Fibroblast of skin of back (primary cell): ENCODE data around the gene CISD3.

Experiments used
- DNase-seq: peaks from one replicate; pipeline ENCODE4 v3.0.0-alpha.2; 2013

The CISD3 gene

DNA sequence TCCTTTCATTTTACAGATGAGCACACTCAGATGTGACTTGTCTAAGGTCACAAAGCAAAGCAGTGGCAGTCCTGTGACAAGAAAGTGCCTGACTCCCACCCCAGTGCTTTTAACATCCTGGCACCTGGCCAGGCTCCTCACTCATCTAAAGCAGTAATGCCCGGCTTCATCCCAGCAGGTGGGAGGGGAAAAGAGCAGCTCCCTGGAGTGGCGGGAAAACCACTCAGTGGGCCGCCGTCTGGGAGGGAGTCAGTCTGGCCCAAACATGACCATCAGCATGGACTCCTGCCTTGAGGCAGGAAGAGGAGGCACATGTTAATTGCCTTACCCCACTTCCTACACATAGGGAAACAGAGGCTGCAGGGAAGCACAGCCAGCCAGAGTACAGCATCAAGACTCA is 15.4 kb downstream of the CISD3 start:
- DNase-seq, result no peak

DNA sequence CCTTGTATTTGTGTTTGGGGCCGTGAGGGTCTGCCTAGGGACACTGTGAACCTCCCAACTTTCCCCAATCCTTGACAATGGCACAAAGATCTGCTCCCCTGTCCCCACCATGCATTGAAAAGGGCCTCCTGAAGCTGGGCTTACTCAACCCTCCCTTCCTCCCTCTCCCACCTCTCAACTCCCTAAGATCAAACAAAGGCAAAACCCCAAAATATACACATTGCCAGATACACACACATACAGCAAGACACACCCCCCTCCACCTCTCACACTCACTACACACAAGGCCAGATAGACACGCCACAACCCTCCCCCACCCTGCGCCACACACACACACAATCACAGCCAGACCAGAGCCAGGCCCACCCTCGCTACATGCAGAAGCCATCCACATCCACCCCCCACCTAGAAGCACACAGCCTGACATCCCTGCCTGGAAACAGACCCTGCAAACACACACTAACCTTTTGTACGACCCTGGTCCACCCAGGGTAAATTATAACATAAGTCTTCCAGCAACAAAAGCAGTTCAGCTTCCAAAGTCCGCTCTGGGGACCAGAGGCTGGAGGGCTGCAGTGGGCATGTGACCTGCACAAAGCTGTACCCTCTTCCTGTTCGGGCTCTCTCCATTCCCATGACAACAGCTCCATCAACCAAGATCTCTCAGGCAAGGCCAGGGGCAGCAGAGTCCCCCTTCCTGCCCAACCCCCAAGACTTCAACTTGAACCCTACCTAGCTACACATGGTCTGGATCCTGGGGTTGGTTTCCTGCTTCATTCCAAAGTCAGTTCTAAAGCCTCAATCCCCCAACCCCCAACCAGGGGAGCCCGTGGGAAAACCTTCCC is 16.1 kb downstream of the CISD3 start:
- DNase-seq, result no peak

DNA sequence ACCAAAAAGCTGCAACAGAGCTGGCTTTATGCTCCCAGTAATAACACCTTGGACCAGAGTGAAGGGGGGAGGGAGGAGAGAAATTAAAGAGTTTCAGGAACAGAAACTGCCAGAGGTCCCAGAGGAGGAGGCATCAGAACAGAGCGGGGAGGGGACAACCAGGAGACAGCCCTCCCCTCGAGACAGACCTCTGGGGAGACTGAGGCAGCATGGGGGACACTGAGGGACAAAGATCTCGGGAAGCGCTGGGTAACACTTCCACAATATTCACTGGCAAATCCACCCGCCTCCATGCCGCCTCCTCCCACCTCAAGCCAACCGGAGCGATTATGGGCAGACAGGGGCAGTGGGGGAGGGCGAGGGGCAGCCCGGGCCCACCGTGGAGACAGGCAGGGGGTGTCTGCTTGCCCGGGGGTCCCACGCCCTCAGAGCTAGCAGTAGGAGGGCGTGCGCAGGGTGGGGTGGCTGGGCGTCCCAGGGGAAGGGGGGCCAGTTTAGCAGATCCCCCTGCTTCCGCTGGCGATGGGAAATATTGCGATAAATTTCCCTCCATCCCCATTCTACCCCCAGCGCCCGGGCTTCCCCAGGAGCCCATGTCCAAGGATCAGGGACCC is 16.8 kb downstream of the CISD3 start:
- no peak for DNase-seq

DNA sequence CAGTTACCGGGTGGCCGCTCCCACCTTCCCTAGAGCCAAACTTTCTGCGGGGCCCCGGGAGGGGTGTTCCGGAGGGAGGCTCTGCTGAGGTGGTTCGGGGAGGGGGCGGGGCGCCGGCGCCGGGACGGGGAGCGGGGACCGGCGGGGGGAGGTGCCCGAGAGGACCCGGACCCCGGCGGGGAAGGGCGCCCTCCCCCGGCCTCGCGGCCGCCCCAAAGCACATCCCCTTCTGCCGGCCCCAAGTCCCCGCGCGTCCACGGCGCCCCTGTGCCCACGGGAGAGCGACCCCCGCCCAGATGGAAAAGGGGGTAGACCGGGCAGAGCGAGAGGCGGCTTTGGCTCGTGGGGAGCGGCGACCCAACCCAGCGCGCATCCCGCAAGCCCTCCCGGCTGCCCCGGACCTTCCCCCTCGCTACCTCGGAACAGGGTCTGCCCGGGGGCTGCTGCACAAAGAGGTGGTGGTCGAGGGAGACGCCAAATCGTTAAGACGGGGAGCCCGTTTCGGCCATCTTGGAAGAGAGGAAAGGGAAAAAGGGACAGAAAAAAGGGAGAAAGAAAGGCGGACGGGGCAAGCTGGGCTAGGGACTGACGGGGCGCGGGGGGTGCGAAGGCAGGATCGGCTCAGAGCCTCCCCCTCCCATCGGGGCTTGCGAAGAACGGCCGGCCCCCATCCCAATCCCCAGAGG is 17.5 kb downstream of the CISD3 start:
- no peak for DNase-seq

GRCh38 chr17:38748149-38748891 is 18.2 kb downstream of the CISD3 start, which contains the start of gene PCGF2:
Gene PCGF2 (minus strand): TSS chr17:38748336. CDS start chr17:38740402, 7,934 bp downstream.
- DNase-seq, result peak; percentile 94

DNA sequence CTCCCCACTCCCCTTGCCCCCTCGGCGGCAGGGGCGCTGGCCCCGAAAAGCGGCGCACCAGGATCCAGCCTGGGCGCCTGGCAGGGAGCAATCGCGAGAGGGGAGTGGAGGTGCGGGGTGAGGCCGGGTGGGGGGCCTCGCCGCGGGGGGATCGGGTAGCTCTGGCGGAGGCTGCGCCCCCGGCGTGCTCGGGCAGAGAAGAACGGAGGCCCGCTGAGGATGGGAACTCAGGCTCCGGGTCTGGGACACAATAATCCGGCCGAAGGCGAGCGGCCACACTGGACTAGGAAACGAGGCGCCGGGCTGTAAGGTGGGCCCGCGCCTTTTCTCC is 18.7 kb downstream of the CISD3 start:
- DNase-seq, result no peak

DNA sequence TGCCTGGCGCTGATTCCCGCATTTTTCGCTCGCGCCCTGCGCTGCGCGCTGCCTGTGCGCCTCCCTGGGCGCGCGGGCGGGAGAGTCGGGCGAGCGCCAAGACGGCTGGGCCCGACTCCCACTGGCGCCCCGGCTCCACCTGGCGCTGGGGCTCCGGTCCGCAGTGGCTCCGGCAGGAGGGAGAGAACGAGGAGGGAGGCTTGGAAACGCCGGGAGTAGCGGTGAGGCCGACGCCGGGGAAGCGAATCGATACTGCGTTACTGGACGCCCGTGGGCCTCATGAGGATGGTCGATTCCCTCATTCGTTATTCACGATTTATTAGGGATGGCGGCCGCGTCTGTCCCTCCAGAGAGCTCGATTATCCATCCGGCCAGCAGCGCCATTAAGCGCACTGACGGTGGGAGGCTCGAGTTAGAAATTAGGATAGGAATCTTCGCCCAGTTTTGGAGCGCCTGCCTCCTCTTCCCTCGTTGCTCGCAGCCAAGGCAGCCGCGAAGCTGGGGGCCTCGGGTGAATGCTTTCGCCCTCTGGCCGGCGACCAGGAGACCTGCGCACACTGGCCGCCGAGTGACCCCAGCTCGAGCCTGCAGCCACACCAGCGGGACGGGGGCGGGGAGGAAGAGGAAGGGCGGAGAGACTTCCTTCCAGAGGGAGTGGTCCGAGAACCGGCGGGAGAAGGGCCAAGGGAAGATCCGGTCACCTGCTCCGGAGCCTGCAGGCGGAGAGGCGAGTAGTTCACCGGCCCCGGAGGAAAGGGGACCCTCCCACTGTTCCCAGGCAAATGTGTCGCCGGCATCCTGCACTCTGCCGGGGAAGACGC is 19.3 kb downstream of the CISD3 start:
- peak; percentile 47 for DNase-seq

DNA sequence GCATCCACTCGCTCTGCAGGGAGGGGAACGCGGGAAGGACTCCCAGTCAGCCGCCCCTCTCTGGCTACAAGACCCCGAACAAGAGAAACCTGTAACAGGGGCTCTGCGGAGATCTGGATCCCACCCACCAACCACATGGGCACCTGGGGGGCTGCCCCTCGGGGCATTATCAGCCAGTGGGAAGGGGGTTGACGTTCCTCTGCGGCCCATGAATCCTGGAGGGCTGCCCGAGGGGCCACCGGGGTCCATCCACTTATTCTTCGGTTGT is 19.8 kb downstream of the CISD3 start:
- DNase-seq, result no peak

DNA sequence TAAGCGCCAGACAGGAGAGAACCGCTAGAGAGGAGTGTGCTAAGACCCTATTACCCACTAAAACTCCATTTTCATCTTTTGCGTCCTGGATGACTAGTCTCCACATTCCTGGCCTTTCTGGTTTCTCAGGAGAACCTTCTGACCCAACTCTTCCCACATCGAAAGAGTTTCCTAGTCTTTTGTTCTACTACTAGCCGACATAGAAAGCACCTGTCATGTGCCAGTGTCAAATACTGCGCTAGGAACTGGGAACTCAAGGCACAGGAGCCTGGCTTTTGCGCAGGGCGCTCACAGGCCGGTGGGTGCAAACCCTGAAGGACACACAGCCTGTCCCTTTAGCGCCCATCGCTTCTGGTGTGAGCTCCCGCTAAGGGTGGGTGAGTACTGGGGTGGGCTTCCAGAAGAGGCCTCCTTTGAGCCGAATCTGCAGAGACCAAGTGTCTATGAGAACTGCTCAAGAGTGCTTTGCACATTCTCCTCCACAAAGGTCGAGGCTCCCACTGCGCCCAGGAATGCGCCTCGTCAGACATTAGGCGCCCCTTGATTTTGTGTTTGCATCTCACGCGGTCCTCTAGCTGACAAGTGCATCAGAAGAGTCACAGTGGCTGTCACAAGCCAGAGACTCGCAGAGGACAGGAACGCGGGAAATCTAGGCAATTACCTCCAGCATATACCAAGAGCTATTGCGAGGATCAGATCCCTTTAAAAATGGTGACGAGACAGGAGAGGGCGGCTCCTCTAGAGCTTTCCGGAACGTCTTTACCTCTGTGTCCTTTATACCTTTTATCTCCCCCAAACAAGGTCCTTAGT is 20.4 kb downstream of the CISD3 start:
- DNase-seq, result no peak

- peak; percentile 32 for DNase-seq
Observed at GRCh38 chr17:38751144-38751807, 21.1 kb downstream of the CISD3 start.

- peak; percentile 86 for DNase-seq
Observed at GRCh38 chr17:38751808-38752307, 21.7 kb downstream of the CISD3 start.

DNA sequence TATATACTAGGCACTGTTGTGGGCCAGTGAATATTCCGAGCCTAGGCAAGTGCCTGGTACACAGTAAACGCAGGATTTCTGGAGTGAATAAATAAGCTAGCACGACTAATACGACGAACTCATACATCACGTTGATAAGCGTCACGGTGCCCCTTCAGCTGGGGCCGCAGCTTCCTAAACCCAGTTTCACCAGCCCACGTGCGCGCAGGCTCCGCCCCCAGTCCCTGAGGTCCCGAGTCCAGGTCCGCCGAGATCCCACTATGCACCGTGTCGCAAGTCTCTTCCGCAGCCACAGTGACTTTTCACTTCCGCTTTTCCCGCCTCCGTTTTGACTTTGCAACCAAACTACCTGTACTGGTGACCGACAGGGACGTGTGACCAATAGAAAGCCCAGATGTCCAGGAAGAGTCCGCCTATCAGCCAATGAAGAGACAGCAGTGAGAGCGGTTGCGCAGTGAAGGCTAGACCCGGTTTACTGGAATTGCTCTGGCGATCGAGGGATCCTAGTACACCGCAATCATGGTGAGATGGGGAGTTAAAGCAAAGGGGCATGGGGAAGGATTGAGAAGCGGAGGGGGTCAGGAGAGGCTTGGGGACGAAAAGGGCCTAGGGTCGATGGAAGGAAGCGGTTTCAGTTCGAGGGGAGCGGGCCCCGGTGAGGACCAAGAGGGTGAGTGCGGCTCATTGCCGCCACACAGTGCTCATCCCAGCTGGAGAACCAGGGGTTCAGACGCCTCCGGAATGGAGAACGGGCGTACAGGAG is 22.3 kb downstream of the CISD3 start, which contains the start of gene PSMB3:
PSMB3 (plus strand) TSS at position 434 of the 763 bp plus-strand sequence; CDS start at position 520, 86 bp downstream.
- DNase-seq, result peak; percentile 100

GRCh38 chr17:38753071-38753506 is 22.9 kb downstream of the CISD3 start:
- DNase-seq, result no peak

DNA sequence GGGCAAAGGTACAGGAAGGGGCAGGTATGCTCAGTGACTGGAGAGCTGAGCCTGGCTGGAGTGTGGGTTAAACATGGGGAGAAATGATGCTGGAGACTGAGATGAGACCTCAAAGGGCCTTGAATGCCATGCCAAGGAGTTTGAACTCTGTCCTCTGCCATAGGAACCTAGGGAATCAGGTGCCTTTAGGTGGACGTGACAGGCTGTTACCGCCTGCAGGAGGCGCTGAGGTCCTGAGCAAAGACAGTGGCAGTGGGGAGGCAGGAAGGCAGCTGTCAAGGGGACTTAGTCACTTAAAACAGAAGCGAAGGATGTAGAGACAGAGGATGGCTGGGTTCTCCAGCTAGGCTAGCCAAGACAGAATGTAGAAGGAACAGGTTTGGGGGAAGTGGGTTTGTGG is 31.5 kb downstream of the CISD3 start:
- DNase-seq, result peak; percentile 39

GRCh38 chr17:38762231-38762630 is 32.1 kb downstream of the CISD3 start:
- no peak for DNase-seq

DNA sequence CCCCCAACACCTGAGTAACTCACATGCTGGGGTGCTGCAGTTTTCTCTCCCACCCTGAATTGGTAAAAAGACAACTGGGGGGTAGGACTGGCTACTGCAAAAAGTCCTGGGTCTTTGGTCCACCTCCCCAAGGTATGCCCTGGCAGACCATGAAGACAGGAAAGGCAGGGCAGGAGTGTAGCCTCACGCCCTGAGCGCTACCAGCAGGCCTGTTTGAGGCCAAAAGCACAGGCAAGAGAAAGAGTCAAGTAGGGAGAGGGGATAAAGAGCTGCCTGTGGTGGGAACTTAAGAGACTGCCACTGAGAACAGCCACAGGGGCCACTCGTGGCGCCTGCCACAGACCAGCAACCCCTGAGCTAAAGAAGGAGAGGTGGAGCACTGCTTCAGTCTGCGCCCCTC is 36.2 kb downstream of the CISD3 start:
- no peak for DNase-seq

- DNase-seq, result no peak
Observed at GRCh38 chr17:38768417-38768816, 38.3 kb downstream of the CISD3 start.

DNA sequence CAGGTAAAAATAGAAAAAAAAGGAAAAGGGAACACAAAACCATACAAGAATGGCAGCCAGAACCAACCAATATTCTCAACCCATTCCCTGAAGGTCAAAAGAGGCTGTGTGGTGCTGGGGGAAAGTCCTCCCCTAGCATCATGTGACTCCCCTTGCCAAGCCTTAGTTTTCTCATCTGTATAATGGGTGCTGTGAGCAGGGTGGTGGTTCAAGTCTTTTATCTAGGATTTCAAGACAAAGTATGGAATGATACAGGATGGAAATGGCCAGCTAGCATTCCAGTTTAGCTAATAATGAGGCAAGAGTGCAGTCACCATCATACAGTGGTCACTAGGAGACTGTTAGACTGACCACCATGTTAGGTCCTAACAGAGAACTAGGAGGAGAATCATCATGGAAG is 43.1 kb downstream of the CISD3 start:
- no peak for DNase-seq

DNA sequence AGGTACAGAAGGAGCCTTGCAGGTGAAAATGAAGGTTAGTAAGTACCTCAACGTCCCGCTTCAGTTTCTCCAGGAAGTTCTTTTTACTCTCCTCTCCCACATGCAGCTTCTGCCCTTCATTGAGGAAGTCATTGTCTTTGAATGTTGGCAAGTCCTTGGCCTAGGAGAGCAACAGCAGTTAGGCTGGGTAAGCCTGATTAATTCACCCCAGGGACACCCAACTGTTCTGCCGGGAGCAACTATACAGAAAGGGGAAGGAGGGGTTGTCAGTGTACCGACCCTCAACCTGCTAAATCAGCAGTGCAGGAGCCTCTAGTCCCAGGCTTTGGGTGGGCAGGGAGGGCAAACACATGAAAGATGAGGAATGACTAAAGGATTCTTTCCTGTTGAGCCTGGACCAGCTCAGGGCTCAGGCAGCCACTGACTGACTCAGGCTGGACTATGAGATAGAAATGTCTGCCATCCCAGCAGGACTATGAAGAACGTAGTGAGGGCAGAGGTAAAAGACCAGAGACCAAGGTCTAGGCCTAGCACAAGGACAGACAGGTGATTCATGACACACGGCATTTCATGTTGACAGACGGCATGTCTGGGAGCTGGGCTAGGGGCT is 47.6 kb downstream of the CISD3 start:
- no peak for DNase-seq
